ENCODE data around the gene SEC22C. TPM values are rescaled to one million over a fixed set of nuclear protein-coding genes. Genes with fewer than 3 reads are reported as not detected.

SEC22C gene
- total RNA-seq, 2 donors from 2014 or later: 78.0 to 120 TPM

- Histone ChIP-seq H3K27me3 (replicated peaks; ENCODE audit: insufficient read depth) (no peaks in the 10 kb centered on the region), H3K27ac (peak overlapping the region in 1 of 2 donors; percentile 90), H3K4me1 (replicated peaks) (peaks cover 38% of the 10 kb centered on the region), H3K36me3 (no peaks in the 10 kb centered on the region), H3K9me3 (no peaks in the 10 kb centered on the region), H3K4me3 (no peak overlapping the region)
- 69% methylated on average over 2 of the region's 2 CpGs for WGBS
- intact Hi-C loops (cut with DNase I): loop anchor here (5.0 to 10.0 kb wide), 2 partner anchors 47 to 324 kb away; partner anchors contain the start of gene VIPR1
- no peak for TF ChIP-seq POLR2AphosphoS5 (IDR thresholded peaks at IDR 0.05)
- TF ChIP-seq, protein P1, sequence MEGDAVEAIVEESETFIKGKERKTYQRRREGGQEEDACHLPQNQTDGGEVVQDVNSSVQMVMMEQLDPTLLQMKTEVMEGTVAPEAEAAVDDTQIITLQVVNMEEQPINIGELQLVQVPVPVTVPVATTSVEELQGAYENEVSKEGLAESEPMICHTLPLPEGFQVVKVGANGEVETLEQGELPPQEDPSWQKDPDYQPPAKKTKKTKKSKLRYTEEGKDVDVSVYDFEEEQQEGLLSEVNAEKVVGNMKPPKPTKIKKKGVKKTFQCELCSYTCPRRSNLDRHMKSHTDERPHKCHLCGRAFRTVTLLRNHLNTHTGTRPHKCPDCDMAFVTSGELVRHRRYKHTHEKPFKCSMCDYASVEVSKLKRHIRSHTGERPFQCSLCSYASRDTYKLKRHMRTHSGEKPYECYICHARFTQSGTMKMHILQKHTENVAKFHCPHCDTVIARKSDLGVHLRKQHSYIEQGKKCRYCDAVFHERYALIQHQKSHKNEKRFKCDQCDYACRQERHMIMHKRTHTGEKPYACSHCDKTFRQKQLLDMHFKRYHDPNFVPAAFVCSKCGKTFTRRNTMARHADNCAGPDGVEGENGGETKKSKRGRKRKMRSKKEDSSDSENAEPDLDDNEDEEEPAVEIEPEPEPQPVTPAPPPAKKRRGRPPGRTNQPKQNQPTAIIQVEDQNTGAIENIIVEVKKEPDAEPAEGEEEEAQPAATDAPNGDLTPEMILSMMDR (IDR thresholded peaks at IDR 0.05): no peak
- TF ChIP-seq POLR2A (IDR thresholded peaks at IDR 0.05): no peak
- no peak for DNase-seq (ENCODE audit: low spot score)
These were observed 32.6 kb downstream of the SEC22C start for GRCh38 chr3:42549131-42549530.

GRCh38 chr3:42547401-42547945 is 34.3 kb downstream of the SEC22C start:
- TF ChIP-seq POLR2A (IDR thresholded peaks at IDR 0.05) (no peak), POLR2AphosphoS5 (IDR thresholded peaks at IDR 0.05) (peak; percentile 62)
- TF ChIP-seq, protein P1 (IDR thresholded peaks at IDR 0.05): peak; percentile 87 to 97 (median 92)
- Histone ChIP-seq H3K36me3 (no peaks in the 10 kb centered on the region), H3K9me3 (no peaks in the 10 kb centered on the region), H3K4me3 (no peak overlapping the region), H3K27ac (peak overlapping the region; percentile 42 to 90), H3K4me1 (replicated peaks) (peaks cover 45% of the 10 kb centered on the region), H3K27me3 (replicated peaks; ENCODE audit: insufficient read depth) (no peaks in the 10 kb centered on the region)
- peak; percentile 68 for DNase-seq (ENCODE audit: low spot score)
- WGBS: 42% methylated on average over 7 of the region's 7 CpGs
- intact Hi-C loops (cut with DNase I): loop anchor here (5.0 to 10.0 kb wide), 2 partner anchors 45 to 323 kb away; partner anchors contain the start of gene VIPR1

DNA sequence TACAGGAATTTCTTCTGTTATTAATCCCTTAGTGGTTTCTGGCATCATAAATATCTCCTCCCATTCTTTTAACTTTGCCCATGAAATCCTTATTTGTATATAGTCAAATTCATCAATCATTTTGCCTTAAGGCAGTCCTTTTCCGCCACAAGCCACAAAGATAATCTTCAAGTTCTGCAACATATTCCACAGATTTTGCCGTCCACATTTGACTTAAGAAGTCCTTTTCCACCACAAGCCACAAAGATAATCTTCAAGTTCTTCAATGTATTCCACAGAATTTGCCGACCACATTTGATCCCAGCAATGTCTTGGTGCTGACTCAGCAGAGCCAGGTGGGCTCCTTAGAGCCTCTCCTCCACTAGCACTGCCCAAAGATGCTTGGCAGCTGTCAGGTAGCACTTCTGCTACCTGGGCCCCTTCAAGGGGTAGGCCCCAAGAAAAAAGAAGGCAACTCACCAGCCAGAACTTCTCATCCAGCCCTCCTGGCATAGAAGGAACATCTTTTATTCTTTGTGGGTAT is 35.0 kb downstream of the SEC22C start:
- no peak for DNase-seq (ENCODE audit: low spot score)
- intact Hi-C loops (cut with DNase I): loop anchor here (5.0 to 10.0 kb wide), 2 partner anchors 44 to 322 kb away; partner anchors contain the start of gene VIPR1
- WGBS: 79% methylated on average over 3 of the region's 3 CpGs
- no peak for TF ChIP-seq POLR2AphosphoS5 (IDR thresholded peaks at IDR 0.05)
- Histone ChIP-seq H3K4me1 (replicated peaks) (peaks cover 45% of the 10 kb centered on the region), H3K4me3 (no peak overlapping the region), H3K9me3 (no peaks in the 10 kb centered on the region), H3K27me3 (replicated peaks; ENCODE audit: insufficient read depth) (no peaks in the 10 kb centered on the region), H3K36me3 (no peaks in the 10 kb centered on the region), H3K27ac (peak overlapping the region; percentile 90 to 93)

DNA sequence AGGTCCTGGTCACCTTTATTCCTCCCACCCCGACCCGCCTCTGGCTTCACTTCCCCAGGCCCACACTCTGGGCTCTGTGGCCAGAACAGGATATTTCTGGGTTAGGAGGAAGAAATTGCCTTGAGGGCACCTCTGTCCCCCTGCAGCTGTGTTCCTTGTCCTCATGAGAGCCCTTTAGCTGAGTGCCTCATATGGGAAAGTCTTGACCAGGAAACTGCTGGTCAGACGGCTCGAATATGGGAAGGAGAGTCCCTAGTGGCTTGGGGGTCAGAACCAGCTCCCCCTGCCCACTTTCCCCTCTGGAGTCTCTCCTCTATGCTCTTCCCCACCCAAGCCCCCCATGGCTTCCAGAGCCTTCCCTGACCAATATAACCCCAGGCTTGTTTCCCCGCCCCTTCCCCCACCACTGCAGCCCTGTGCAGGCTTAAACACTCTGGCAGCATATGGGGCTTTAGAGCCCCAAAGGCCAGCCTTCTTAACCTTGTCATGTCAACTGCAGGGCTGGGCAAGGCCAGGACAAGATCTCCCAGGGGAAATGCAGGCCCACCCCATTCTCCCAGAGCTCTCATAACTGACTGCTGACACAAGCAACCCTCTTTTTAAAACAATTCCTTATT is 36.4 kb downstream of the SEC22C start:
- DNase-seq (ENCODE audit: low spot score): no peak
- H3K4me1 ChIP-seq (replicated peaks): peaks cover 45% of the 10 kb centered on the region
- no peaks in the 10 kb centered on the region for H3K27me3 ChIP-seq (replicated peaks; ENCODE audit: insufficient read depth)
- H3K9me3 ChIP-seq: no peaks in the 10 kb centered on the region
- H3K4me3 ChIP-seq: no peak overlapping the region
- H3K36me3 ChIP-seq: no peaks in the 10 kb centered on the region
- TF ChIP-seq, protein P1 (IDR thresholded peaks at IDR 0.05): no peak
- TF ChIP-seq POLR2A (IDR thresholded peaks at IDR 0.05) (no peak), POLR2AphosphoS5 (IDR thresholded peaks at IDR 0.05) (no peak)
- intact Hi-C loops (cut with DNase I): loop anchor here (5.0 to 10.0 kb wide), 2 partner anchors 43 to 321 kb away; partner anchors contain the start of gene VIPR1
- H3K27ac ChIP-seq: peak overlapping the region; percentile 90 to 93
- 69% methylated on average over 5 of the region's 5 CpGs for WGBS

DNA sequence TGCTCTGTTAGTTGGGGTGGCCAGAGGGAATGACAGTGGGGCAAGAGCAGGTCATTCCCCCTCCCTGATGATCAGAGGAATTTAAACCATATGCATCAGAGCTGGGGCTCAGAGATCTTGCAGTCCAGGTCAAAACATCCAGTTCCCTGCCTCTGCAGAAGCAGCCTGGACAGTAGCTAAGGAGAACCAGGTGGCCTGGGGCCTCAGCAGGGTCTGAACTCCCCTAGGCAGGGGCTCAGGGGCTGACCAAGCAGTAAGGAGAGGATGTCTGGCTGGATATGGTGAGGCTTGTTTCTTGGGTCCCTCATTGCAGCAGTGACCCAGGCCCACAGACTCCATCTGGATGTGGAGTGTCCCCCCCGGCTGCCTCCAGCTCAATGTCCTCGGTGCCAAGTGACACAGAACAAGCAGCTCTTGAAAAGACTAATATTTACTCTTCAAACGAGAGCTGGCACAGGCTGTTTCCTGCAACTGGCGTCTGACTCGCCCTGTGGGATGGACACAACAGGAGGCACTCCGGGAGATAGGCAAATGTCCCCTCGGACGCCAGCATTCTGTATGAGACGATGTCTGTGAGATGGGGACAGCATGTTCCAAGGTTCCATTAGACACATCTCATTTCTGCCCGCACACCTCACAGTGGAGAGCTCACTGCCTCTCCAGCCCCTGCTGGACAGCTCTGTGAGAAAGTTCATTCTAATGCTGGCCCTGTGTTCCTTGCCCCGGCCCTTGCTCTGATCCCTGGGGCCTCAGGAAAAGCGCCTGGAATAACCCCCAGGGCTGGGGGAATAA is 37.1 kb downstream of the SEC22C start:
- 5% methylated on average over 12 of the region's 12 CpGs for WGBS
- Histone ChIP-seq H3K4me3 (no peak overlapping the region), H3K27ac (peak overlapping the region; percentile 90 to 93)

More for the DNA sequence above, 37.1 kb downstream of the SEC22C start:
- peaks cover 45% of the 10 kb centered on the region for H3K4me1 ChIP-seq (replicated peaks)
- TF ChIP-seq, protein P1 (IDR thresholded peaks at IDR 0.05): peak in 3 of 4 experiments; percentile 9 to 50 (median 34)
- TF ChIP-seq POLR2A (IDR thresholded peaks at IDR 0.05): no peak
- peak; percentile 92 for TF ChIP-seq POLR2AphosphoS5 (IDR thresholded peaks at IDR 0.05)
- H3K27me3 ChIP-seq (replicated peaks; ENCODE audit: insufficient read depth): no peaks in the 10 kb centered on the region
- intact Hi-C loops (cut with DNase I): loop anchor here (5.0 to 10.0 kb wide), 2 partner anchors 42 to 320 kb away; partner anchors contain the start of gene VIPR1
- H3K36me3 ChIP-seq: no peaks in the 10 kb centered on the region
- peak; percentile 94 for DNase-seq (ENCODE audit: low spot score)
- no peaks in the 10 kb centered on the region for H3K9me3 ChIP-seq

Data from prostate gland (tissue), 2 donors.